Cardiac fibroblast (primary cell): Measurements from ENCODE around the gene WDR43.

Experiments
- DNase-seq, 2 donors: peaks; one replicate each; pipeline versions ENCODE4 v3.0.0 to v3.0.0-alpha.2; 2010; ENCODE audit warnings: low read depth in 2 of 2
- H3K4me3 ChIP-seq, 2 donors: replicated peaks in 1 of 2; 1 replicate in 1 of 2; 2 replicates in 1 of 2; pipeline ENCODE4 v1.5.1; 2011; ENCODE audit warnings: low read depth in 2 of 2, low read length in 2 of 2, mild to moderate bottlenecking in 2 of 2, moderate library complexity in 1 of 2
- TF ChIP-seq, protein P1 (sequence below): IDR thresholded peaks from one replicate; pipeline ENCODE4 v1.5.1; 2011; ENCODE audit warnings: low read depth, mild to moderate bottlenecking, low read length, inconsistent platforms

WDR43 gene

DNA sequence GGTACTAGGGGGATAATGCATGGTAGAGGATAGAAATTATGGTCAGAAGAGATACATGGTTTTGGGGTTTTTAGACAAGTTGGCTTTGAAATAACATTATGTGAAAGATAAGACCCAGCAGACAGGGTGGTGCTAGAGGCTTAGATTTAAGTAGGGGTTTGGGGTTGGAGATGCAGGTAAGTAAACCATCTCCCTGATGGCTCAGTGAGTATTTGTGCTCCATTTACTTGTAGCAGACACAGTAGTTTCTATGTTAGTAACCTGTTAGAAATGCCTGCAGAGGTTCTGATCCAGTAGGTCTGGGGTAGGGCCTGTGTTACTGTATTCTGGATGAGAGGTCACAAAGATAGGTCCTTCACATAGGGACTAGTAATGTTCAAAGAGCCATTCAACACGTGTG is 13.7 kb downstream of the WDR43 start:
- no peak for DNase-seq
- H3K4me3 ChIP-seq, result no peak overlapping the region
- TF ChIP-seq, protein P1, sequence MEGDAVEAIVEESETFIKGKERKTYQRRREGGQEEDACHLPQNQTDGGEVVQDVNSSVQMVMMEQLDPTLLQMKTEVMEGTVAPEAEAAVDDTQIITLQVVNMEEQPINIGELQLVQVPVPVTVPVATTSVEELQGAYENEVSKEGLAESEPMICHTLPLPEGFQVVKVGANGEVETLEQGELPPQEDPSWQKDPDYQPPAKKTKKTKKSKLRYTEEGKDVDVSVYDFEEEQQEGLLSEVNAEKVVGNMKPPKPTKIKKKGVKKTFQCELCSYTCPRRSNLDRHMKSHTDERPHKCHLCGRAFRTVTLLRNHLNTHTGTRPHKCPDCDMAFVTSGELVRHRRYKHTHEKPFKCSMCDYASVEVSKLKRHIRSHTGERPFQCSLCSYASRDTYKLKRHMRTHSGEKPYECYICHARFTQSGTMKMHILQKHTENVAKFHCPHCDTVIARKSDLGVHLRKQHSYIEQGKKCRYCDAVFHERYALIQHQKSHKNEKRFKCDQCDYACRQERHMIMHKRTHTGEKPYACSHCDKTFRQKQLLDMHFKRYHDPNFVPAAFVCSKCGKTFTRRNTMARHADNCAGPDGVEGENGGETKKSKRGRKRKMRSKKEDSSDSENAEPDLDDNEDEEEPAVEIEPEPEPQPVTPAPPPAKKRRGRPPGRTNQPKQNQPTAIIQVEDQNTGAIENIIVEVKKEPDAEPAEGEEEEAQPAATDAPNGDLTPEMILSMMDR, result no peak

DNA sequence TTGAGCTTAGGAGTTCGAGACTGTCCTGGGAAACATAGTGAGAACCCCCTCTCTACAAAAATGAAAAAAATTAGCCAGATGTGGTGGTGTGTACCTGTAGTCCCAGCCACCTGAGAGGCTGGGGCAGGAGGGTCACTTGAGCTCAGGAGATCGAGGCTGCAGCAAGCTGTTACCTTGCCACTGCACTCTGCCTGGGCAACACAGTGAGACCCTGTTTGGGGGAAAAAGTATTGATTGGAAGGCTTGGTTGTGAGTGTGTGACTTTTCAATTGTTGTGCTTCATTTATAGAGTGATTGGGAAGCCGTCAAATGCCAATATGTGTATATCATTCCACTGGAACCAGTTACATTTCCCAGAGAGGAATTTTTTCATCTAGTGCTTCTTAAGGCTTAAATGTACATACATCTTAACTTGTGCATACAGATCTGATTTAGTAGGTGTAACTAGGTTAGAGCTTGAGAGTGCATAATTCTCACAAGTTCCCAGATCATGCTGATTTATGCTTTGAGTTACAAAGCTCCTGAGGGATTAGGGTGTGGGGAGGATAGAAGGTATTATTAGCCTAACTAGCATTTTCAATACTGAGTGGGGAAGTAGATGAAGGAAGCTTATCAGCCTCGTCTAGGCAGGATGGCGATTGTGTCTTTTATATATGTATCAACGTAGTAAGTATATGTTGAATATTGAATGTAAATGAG is 15.3 kb downstream of the WDR43 start:
- TF ChIP-seq, protein P1, result no peak
- no peak overlapping the region for H3K4me3 ChIP-seq
- no peak for DNase-seq

DNA sequence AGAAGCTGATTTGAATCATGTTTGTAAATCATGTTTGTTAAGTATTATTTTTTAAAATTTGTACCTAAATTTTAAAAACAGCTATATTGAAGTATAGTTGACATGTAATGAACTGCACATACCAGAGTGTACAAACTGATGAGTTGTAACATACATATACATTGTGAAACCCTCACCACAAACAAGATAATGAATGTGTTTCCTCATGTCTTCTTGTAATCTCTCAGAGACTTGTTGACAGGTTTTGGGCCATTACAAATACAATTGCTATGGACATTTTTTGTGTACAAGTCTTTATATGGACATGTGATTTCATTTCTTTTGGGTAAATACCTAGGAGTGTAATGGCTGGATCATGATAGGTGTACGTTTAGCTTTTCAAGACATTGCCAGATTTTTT is 21.5 kb downstream of the WDR43 start:
- H3K4me3 ChIP-seq, result no peak overlapping the region
- TF ChIP-seq, protein P1, result no peak
- DNase-seq, result peak; percentile 42 to 75

GRCh38 chr2:28926847-28927246 is 32.4 kb downstream of the WDR43 start:
- no peak for DNase-seq

DNA sequence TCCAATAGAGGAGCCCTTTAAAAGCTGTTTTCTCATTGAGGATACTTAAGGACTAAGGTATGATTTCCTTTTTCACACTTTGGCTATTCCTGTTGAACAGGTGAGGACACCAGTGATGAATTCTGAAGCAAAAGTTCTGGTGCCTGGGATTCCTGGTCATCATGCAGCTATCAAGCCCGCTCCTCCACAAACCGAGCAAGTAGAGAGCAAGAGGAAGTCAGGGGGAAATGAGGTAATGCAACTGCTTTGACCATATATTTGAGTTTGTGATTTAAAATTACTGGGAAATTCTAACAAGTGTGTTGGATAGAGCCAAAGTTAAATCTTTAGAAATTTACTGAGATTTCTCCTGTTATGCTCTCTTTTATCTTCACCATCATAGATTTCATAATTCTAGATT is 33.0 kb downstream of the WDR43 start:
- TF ChIP-seq, protein P1, result no peak
- no peak overlapping the region for H3K4me3 ChIP-seq
- DNase-seq, result no peak

More at GRCh38 chr2:28926847-28927246, 32.4 kb downstream of the WDR43 start:
- TF ChIP-seq, protein P1, result no peak
- H3K4me3 ChIP-seq, result no peak overlapping the region

- no peak overlapping the region for H3K4me3 ChIP-seq
- TF ChIP-seq, protein P1, result no peak
- peak in 1 of 2 donors; percentile 27 for DNase-seq
Measured at GRCh38 chr2:28927878-28928277, 33.4 kb downstream of the WDR43 start.

DNA sequence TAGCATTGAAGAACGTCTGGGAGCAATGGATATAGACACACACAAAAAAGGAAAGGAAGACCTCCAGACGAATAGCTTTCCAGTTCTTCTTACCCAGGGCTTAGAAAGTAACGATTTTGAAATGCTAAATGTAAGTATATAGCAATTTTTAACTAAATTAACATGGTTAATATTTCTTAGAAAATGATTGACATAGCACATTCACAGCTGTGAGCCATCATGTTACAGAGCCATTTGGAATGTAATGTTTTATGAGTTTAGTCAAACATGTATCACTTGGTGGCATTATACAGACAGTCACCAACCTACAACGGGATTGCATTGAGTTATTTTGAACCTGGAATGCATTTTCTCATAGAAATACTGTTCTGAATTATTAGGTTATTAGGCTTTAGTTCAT is 35.1 kb downstream of the WDR43 start:
- TF ChIP-seq, protein P1, result no peak
- no peak for DNase-seq
- H3K4me3 ChIP-seq, result no peak overlapping the region
